ENCODE results near the gene HTRA1.

HTRA1 gene

DNA sequence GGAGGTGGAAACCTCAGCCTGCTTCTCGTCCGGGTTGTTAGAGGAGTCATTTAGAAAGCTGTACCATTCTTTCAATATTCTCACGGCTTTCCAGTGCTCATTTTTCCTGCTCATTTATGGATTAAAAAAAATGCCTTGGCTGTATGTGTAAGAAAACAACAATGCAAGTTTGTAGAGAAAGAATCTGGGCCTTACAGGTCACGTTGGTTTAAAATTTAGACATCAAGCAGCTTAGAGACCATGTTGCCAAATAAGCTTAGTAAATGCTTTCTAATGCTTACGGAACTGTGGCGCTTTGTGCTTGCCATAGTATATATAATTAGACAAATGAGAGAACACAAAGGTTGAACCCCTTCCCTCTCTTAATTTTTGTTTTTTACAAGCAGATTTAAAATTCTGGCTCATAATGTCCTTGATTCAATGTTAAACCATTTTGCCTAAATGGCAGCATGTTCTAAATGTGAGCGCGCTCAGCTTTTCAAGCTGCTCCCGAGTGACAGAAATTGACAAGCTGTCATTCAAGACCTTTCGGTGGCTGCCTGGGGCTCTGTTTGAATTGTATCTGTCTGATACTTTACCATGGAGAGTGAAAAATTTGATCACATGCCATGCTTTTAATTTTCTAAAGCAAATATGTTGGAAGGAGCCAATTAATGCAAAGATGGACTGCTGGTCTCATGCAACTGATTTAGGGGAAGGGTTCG is 5.8 kb upstream of the HTRA1 start:
- peak in 1 of 3 donors; percentile 14 for DNase-seq

DNA sequence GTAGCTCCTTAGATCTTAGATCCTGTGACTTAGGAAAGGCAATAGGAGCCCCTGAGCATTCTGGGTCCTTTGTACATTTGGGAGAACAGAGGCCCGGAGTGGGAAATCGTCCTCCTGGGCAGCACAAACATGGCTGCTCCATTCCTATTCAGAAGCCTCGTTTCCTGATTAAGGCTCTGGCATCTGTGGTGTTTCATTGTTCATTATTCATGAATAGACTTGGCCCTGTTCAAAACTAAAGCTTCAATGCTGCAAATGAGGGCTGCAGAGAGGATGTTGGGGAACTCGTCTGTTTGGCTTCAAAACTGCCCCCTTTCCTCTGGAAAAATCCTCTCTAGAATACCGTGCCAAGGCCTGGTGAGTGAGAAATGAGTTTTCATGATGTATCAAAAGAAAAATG is 3.4 kb upstream of the HTRA1 start:
- DNase-seq = no peak

DNA sequence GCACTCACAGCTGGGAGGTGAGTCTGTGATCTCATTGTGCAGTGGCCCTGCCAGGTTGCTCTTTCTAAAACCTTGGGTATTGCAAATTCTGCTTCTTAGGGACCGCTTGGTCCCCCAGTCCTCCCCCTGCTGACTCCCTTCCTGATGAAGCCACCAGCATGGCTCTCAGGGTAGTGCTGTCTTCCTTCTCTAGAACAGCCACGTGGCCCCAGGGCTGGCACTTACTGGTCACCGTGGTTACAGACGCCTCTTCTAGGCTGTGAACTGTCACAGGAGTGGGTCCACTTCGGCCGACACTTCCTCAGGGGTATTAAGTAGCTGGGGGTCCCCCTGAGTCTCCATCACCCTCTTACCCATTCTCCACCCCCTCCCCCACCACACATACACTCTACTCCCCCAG is 2.7 kb upstream of the HTRA1 start:
- DNase-seq = no peak

DNA sequence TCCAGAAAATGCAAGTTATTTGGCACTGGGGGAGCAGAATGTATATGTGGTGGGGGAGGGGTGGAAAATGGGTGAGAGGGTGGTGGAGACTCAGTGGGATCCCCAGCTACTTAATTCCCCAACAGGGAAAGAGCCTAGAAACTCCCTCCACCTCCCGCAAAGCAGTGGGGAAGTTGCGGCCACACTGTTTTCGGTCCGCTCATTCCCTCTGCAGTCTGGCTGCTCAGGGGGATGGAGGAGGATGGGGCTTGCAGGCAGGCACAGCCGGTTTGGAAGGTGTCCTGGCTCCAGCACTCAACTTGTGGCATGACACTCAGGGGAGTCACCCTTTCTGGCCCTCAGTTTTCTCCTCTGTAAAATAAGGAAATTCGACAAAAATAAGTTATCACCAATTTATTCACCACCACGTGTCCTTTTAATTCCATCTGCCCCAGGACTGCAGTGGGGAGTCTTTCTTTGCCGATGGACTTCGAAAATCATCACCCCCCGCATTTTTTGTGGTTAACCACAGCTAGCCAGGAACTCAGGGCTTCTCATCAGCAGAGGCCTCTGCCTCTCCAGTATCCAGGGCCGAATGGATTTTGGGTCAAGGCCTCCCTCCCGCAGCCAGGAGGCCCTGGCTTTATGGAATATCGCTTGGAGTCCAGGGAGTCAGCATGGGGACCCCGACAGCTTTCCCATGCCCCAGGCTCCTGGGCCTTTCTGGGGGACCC is 1.6 kb upstream of the HTRA1 start:
- peak; percentile 53 to 67 (median 58) for DNase-seq

DNA sequence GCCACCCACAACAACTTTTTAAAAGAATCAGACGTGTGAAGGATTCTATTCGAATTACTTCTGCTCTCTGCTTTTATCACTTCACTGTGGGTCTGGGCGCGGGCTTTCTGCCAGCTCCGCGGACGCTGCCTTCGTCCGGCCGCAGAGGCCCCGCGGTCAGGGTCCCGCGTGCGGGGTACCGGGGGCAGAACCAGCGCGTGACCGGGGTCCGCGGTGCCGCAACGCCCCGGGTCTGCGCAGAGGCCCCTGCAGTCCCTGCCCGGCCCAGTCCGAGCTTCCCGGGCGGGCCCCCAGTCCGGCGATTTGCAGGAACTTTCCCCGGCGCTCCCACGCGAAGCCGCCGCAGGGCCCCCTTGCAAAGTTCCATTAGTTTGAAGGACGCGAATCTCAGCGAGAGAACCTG is 461 bp upstream of the HTRA1 start:
- DNase-seq = peak; percentile 29 to 47 (median 30)

DNA sequence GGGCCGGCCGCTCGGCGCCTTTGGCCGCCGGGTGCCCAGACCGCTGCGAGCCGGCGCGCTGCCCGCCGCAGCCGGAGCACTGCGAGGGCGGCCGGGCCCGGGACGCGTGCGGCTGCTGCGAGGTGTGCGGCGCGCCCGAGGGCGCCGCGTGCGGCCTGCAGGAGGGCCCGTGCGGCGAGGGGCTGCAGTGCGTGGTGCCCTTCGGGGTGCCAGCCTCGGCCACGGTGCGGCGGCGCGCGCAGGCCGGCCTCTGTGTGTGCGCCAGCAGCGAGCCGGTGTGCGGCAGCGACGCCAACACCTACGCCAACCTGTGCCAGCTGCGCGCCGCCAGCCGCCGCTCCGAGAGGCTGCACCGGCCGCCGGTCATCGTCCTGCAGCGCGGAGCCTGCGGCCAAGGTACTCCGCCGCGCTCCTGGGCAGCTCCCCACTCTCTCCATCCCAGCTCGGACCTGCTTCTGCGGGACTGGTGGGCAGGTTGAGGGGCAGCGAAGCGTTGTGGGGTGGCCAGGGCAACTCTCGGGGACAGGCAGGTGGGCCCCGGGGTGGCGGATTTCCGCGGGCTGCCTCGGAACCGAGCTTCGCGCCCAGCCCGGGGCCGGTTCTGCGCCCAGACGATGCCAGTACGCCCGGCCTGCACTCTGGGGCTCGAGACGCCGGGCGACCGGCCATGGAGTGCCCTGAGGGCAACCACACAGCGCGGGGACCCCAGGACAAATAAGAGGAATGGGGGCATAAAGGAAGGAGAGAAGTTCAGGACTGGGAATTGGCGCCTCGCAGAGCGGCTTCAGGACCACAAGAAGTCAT is 578 bp downstream of the HTRA1 start:
- peak in 1 of 3 donors; percentile 37 for DNase-seq

DNA sequence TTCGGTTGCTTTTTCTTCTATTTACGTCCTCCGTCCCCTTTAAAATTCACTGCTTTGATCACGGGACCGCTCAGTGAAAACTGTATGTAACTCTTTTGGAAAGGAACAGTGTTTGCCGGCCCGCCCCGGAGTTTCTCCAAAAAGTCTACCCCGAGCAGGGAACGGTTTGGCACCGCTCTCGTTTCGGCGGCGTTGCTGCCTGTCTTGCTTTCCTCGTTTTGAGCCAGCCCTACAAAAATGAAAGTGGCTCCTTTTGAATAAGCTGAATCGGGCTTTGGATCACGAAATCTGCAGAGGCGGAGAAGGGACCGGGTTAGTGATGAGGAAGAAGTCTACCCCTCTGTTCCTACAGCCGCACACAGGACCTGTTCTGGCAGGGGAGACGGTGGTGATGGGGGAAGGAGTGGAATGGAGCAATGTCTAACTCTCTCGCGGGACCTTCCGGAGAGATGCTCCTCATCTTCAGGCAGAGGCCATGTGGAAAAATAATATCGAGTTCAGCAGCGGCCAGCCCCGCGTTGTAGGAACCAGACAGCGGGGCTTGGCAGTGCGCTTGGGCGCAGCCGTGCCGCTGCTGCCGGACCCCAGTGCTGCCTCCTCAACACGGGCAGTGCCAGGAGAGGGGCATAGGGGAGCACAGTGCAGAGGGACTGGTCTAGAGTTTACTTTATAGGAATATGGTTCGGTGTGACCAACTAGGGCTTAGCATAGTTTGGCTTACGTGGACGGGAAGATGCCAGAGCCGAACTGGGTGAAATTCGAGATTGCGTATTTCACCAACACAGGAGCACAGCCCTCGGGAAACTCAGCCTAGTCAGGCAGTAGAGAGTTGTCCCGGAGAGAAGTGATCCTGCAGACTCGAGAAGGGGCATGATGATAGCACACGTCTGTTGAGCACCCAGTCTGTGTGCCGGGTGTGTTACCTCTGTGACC is 1.4 kb downstream of the HTRA1 start:
- DNase-seq = peak; percentile 57 to 70 (median 59)

DNA sequence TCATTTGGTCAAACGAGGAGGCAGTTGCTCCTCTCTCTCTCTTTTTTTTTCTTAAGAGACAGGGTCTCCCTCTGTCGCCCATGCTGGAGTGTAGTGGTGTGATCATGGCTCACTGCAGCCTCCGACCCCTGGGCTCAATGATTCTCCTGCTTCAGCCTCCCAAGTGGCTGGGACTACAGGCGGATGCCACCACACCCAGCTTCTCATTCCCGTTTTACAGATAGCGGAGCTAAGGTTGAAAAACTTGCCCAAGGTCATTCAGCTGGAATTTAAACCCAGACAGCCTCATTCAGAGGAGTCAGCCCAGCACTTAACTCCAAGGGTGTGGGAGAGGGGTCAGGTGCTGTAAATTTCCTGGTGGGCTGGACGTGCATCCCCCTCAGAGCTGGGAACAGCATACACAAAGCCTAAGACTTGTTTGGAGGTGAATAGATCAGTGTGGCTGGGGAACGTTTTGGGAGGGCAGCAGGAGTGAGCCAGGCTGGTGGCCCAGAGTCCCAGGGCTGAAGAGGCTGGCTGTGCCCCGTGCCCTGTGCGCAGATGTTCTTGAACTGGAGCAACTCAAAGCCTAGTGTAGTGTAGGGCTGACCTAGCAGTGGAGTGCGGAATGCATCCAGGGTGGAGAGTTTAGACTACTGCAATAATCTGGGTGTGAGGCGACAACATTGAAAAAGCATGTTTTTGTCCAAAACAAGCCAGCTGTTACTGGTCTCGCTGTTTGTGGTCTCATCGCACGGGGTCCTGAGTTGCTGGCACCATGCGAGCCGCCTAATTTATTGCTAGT is 2.3 kb downstream of the HTRA1 start:
- DNase-seq = no peak

DNA sequence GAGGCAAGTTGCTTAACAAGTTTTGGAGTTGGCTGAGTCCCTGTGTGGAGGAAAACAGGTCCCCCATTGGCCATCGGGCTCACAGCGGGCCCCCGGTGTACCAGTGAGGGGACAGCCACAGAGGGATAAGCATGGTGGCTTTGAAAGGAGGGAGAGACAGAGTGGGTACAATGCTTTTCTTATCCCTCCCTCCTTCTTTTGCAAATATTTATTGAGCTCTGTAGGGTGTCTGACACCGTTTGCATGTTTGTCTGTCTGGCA is 2.8 kb downstream of the HTRA1 start:
- no peak for DNase-seq

DNA sequence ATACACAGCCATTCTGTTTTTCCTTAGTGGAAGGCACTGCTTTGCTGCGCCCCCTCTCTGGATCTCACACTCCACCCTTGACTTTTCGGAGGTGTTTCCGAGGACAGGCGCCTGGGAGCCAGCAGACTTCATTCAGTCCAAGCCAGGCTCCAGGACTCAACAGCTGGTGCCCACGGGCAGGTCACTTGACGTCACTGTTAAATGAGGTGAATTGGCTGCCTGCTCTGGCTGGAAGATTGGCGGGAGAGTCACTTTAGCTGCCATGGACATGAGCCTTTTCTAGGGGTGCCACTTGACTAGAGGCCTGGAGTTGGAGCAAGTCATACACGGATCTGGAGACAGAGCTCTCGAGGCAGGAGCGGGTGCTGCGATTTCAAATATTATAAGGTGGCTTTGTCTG is 3.2 kb downstream of the HTRA1 start:
- DNase-seq = no peak

DNA sequence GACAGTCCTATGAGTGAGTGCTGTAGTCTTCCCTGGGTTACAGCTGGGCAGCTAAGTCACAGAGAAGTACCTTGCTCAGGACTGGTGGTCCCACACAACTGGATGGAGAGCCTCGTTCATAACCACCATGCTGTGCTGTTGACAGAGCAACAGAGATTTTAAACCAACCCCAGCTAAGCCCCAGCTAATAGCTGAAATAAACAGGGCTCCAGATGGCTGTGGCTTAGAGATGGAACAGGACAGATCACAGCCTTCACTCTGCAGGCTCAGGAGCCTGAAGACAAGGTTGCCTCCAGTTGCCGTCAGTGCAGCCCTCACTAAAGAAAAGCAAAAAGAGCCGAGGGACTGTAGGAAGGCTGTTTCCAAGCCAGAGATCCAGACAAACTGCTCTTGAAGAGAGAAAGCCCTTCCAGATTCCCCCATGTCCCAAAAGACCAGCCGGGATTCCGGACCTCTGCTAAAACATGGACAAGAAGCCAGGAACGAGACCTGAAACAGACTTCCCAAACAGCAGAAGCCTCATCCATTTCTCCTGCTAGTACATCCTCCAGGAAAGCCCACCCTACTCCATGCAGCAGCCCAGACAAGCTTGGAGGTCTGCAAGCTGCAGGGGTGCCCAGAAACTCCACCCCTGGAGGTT is 4.2 kb downstream of the HTRA1 start:
- no peak for DNase-seq

DNA sequence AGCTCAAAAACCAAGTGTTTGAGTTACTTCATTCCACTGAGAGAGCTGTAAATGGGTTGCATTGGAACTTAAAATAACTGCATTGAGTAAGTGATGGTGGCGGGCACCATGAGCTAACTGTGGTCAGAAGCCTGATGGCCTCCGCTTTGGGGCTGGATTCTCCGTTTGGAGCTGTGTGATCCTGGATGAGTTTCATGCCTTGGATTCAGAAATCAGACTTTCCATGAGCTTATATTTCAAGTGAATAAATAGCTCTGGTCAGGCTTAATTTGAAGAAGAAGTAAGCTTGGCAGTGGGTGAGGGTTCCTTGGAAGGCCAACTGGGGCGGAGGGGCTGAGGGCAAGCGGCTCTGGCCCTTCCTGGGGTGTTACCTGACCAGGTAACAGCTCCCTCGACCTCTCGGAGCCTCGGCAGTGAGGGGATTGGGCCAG is 5.6 kb downstream of the HTRA1 start:
- peak; percentile 62 to 74 (median 68) for DNase-seq

DNA sequence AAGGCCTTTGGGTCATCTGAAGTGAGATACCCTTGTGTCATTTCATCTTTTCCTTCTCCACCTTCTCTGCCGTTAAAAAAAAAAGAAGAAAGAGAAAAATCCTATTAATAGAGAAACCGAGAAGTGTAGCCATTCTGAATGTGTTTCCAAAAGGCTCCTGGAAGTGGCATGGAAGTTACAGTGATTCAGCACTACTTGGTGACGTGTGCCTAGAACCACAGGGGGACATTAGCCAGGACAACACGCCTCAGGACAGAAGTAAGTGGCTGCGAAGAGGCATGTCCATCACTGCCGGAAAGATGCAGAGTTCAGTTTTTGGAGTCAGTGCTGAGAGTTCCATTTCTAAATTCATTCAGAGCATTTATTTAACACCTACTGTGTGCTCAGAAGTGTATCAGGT is 6.3 kb downstream of the HTRA1 start:
- DNase-seq = peak; percentile 26 to 53 (median 51)

DNA sequence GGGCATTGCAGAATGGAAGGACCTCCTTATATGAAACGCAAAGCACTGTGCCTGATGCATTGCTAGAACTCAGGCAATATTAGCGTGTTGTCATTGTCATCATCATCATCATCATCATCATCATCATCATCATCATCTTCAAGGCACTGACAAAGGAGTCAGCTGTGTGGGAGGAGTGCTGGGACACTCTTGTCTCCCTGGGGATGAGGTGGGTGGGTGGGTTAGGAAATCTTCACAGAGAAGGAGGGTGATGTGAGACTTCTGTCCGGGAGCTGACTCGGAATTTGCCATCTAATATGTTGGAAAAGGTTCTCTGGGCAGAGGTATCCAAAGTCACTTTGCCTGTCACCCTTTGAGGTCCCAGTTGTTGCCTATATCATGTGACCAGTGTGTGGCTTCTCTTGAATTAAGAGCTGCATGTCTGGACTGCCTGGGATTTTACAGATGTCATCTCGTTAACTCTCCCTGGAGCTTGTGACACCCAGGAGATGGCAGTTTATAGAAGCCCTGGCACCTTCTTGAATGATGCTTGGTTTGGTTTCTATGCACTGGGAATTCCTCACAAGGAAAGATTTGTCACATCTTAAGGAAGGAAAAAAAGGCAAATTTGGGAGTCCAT is 7.1 kb downstream of the HTRA1 start:
- peak; percentile 42 to 69 (median 46) for DNase-seq

DNA sequence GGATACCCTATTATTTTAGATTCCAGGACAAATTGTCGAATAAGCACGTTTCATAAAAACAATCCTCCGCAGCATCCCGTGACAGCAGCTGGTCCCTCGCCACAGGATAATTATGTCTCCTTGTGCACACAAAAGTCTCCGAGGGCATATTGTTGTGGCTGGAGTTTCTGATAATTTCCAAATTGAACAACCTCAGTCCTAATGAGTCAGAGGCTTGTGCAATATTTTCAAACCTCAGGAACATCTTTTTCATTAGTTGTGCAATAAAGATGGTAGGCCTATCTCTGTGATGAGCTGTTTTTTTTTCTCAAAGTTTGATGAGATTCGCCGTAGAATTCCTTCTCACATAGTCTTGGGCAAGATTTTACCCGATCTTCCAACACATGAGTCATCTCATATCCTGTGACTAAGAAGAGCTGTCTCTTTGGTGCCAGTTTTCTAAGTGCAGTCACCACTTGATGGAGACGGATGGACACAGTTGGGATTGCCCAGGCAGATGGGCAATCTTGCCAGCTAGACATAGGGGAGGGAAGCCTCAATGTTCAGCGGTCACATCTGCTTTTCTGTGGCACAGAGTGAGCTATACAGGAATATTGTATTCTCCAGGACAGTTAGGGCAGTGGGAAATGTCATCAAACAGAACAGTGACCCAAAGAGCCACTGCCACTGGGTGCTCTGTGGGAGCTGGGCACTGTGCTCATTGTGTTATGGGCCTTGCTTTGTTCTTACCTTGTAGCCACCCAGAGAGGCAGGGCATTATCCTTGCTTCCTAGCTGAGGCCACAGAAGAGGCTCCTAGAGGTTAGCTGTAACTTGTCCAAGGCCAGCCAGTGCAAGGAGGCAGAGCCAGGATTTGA is 7.8 kb downstream of the HTRA1 start:
- DNase-seq = peak; percentile 88 to 99 (median 97)

DNA sequence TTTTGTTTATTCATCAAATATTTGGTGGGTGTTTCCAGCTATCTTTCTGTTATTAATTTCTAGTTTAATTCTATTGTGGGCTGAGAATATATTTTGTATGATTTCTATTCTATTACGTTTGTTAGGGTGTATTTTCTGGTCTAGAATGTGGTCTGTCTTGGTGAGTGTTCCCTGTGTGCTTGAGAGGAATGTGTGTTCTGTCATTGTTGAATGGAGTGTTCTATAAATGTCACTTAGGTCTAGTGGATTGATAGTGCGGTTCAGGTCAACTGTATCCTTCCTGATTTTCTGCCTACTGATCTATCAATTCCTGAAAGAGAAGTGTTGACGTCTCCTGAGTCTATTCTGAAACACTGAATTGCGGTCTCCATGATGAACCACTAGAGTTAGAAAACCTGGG is 8.5 kb downstream of the HTRA1 start:
- no peak for DNase-seq

DNA sequence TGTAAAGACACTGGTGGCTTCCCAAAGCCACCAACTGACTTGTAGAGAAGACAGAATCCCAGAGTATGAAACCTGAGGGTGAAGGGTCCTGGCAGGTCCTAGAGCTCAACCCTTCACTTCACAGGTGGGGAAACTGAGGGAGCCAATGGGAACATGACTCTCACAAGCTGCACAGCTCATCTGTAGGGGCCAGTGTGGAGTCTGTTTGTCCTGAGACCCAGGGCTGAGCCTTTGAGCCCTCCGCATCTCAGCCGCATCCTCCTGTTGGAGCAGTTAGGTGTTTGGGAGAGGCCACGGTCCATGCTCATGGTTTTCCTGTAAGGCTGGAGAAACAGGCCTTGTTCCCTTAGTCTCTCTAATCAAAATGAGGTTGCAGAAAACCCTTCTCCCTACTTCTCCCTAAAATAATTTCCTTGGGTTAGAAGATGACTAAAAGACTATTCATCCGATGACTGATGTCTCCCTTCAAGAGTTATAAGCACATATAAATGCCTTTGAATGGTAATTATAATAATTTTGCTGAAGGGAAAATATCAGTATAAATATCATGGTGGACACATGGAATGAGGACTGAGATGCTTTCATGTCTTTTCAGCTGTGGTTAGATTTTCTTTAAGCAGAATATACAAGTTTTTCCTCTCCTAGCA is 10.3 kb downstream of the HTRA1 start:
- DNase-seq = peak in 2 of 3 donors; percentile 33 to 41

DNA sequence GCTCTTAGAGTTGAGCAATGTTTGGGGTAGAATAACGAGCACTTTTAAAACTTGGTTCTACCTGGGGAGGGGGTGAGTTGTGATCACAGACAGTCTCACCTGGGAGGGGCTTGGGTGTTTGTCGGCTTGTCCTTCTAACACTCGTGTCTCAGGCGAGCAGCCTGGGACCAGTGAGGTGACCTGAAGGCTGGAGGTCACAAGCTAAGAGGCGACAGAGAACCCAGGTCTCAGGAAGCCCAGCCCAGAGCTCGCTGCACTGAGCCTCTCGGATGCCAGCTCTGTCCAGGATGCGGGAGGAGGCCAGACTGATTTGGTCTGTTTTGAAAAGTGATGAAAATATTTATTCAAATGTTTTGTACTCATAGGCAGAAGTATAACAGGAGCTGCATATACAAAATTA is 11.8 kb downstream of the HTRA1 start:
- no peak for DNase-seq

DNA sequence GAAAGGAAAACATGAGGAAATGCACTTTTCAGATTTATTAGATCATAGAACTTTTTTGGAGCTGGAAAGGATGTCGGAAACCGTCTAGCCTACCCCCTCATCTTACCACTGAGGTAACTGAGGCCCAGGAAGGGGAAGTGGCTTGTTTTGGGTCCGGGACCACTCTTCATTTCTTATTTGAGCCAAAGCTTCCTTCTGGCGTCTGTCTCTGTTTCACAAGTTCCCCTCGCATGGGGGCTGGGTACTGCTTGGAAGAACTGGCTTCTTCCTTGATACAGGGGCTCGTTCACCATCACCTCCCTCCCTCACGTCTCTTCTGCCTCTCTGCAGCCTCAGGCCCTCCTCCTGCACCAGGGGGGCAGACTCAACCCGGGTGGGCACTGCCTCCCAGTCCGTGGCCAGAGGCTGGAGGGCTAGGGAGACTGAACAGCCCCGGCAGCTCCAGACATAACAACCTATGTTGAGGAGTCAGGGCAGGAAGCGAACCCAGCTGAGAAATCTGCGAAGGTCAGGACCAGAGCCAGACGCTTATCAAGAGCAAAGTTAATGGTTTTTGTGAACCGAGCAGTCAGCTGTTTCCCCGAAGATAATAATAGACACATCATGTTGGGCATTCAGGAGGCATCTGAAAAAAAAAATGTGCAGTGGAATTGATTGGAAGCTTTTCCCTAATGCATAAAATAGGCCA is 12.9 kb downstream of the HTRA1 start:
- DNase-seq = peak in 2 of 3 donors; percentile 31 to 32

All from suppressor macrophage treated with lipopolysaccharide for 1 hour (primary cell).